HG02870 (cell line): ENCODE results near the gene ZMYND8.

Experiments used
- ATAC-seq: cut with Tn5 transposase; IDR thresholded peaks from one replicate; pipeline ENCODE4 v1.9.1; 2021; ENCODE audit warnings: mild to moderate bottlenecking, moderate library complexity; ENCODE audit not compliant: unreplicated experiment

The ZMYND8 gene

DNA sequence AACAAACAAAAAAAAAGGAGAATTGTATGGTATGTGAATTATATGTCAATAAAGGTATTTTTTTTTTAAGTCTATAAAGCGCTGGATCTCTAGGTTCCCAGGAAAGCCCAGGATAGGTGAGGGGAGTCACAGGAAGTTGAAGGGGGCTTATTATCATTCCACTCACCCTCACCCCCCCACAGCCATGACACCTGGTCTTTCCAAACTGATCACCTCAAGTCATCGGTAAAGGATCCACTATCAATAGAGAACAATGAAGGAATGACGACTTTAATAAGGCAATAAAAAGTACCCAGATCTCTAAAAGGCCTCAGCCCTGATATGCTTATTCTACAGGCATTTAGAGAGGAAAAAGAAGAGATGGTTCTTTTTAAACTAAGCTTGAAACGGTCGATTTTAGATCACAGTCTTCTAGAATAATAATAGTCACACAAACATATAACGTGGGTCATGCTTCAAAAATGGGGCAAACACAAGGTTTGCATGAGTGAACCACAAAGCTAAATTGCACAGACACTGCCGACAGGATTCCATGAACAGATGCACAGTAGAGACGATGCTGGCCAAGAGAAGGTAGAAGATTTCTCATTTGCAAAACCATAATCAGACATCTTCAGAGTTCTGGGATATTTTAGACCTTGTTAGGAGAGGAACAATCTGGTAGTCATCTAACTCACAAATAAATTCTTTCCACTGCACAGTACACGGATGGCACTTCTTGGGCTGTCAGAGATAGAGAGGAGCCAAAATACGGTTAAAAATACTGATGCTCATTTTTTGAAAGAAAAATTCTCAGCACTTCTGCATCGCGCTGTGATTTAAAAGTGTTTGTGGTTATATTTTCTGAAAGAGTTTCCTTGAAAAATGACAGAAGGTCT lies 21.0 kb downstream of the ZMYND8 start:
- ATAC-seq = no peak

DNA sequence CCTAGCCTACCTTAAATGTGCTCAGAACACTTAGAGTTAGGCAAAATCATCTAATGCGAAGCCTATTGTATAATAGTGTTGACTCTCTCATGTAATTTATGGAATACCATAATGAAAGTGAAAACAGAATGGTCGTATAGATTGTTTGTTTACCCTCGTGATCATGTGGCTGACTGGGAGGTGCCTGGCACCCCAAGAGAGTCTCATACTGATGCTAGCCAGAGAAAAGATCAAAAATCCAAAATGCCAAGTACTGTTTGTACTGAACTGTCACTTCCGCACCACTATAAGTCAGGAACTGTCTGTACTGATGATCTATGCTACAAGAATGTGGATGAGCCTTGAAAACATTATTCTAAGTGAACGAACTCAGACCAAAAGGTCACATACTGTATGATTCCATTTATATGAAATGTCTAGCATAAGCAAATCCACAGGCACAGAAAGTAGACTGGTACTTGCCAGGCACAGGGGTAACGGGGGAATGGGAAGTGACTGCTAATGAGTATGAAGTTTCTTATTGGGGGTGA lies 22.4 kb downstream of the ZMYND8 start:
- ATAC-seq = no peak

DNA sequence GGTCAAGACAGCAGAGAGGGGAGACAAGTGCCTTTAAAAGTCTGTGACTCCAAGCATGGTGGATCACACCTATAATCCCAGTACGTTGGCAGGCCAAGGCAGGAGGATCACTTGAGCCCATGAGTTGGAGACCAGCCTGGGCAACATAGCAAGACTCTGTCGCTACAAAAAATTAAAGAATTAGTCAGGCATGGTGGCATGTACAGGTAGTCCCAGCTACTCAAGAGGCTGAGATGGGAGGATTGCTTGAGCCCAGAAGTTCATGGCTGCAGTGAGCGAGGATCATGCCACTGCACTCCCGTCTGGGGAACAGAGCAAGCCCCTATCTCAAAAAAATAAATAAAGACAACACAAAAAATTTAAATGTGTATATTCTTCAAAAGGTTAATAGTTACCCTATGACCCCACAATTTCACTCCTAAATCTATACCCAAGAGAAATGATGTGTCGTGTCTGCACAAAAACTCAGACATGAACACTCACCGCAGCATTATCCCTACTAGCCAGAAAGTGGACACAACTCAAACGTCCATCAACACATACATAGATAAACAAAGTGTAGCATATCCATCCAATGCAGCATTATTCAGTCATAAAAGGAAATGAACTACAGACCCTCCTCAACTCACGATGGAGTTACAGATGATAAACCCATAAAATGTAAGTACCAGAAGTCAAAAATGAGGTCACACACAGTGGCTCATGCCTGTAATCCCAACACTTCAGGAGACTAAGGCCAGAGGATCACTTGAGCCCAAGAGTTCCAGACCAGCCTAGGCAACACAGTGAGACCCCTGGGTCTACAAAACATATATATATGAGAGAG lies 23.9 kb downstream of the ZMYND8 start:
- ATAC-seq = no peak

DNA sequence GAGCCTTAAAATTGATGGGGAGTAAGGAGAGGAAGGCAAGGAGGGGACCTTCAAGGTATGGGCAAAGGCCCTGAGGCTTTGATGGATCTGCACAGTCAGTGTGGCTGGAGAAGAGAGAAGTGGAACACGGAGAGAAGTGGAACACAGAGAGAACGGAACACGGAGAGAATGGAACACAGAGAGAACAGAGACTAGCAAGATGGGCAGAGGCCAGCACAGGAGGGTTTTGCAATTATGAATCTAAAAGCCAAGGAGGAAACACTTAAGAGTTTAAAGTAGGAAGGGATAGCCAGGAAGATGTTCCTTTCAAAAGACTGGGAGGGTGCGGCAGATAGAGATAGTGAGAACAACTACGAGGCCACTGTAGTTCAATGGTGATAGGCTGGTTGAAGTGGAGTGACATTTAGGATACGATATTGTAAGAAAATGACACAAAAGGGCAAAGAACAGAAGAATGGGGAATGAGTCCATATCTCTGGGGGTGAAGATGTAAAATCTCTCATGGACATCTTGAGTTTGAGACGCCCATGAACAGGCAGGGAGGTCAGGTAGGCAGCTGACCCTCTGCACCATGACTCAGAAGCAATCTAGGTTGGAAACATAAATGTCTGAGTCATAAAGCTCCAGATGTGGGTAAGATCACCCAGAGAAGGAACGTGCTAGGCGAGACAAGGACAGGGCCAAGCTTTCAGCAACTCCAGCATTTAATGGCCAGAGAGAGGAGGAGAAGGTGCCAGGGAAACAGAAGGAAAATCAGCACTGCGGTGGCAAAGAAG lies 25.4 kb downstream of the ZMYND8 start:
- ATAC-seq = no peak

DNA sequence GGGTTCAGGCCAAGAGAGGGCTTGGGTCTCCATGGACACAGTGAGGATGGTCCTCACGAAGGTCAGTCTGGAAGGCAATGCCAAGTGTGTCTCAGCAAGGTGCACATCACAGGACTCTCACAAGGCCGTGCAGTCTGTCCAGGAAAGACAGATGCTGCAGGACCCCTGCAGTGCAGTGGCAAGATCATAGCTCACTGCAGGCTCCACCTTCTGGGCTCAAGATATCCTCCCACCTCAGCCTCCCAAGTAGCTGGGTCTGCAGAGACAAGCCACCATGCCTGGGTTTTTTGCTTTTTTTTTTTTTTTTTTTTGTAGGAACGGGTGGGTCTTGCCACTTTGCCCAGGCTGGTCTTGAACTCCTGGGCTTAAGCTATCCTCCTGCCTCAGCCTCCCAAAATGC lies 26.4 kb downstream of the ZMYND8 start:
- no peak for ATAC-seq

DNA sequence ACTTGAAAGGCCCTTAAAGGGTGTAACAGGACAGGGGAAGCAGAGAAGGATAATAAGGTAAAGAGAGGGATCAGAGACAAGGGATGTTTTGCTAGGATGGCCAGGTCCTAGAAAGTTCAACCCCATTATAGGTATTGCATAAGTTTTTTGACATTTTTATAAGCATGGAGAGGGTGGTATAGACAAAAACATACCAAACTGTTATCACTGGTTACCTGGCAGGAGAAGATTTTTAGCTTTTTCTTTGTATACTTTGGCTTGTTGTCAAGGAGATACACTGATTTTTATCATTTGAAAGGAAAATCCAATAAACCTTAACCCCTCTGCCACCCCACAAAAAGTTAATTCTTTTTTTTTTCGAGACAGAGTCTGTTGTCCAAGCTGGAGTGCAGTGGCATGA lies 28.4 kb downstream of the ZMYND8 start:
- no peak for ATAC-seq

DNA sequence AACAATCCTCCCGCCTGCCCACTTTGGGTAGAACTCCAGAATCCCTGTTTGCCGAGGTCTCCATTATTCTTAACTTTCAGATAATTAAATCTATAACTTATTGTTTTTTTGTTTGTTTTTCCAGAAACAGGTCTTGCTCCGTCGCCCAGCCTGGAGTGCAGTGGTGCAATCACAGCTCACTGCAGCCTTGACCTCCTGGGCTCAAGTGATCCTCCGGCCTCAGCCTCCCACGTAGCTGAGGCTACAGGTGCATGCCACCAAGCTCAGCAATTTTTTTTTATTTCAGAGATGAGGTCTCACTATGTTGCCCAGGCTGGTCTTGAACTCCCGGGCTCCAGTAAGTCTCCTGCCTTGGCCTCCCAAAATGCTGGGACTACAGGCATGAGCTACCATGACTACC lies 28.8 kb downstream of the ZMYND8 start:
- ATAC-seq = no peak

DNA sequence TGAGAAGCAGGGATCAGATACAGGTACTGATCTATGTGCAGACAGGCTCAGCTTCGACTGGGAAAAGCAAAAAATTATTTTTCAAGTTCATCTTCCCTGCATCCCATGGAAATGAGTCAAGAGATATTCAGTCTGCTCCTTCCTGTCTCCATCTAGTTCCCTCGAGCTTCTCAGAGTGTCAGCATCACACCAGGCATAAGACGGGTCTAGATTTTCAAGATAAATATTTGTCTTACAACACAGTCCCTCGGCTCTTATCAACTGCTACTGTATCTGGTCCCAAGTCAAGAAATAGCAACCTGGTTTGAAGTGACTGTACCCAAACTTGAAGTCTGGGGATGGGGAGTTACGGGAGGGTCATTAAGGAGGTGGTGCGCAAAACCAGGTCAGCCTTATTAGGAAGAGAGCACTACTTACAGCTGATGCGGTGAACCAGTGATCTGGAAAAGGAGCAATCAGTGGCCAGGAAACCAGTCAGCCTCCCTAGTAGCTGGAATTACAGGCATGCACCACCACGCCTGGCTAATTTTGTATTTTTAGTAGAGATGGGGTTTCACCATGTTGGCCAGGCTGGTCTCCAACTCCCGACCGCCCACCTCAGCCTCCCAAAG lies 29.7 kb downstream of the ZMYND8 start:
- no peak for ATAC-seq

DNA sequence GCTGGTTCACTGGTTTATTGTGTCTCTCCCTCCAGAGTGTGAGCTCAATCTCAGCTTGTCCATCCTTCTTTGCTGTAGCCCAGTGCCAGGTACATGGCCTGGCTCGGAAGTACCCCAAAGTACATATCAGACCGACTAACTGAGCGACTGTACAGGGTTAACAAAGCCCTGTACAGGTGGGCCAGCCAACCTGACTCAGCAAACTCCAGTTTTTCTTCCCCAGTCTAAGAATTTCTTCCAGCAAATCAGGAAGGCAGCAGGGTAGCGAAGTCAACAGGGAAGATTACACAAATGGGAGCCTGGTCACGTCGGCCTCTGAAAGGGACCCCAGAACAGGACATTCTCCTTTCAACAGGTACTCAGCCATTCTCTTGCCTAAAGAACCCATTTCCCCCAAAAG lies 31.3 kb downstream of the ZMYND8 start:
- no peak for ATAC-seq

DNA sequence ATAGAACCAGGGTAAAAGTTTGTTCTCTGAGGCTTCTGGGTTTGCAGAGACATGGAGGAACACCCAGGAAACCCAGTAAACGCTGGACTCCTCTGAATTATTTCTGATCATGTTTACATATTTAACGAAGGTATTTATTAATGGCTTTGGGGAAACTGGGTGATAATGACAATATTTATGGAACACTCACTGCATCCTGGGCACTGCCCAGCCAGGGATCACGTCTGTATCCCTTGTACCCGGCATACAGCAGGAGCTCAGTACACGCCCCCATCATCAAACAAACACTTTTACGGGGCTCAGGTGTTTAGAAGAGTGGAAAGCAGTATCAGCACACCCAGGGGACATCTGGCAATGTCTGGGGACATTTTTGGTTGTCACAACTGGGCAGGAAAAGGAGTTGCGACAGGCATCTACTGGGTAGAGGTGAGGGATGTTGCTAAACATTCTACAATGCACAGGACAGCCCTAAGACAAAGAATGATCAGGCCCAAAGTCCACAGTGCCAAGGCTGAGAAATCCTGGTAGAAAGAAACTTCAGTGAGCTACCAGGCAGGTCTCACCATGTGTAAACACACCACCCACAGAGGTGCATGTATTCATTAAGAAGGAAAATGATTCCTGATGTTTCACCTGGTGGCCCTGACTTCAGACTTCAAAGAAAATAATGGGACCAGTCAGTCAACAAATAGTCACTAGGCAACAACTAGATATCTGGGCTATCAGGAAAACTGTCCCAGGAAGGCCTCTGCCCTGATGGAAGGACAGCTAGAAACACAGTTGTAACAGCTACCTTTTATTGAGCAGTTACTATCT lies 35.3 kb downstream of the ZMYND8 start:
- no peak for ATAC-seq

DNA sequence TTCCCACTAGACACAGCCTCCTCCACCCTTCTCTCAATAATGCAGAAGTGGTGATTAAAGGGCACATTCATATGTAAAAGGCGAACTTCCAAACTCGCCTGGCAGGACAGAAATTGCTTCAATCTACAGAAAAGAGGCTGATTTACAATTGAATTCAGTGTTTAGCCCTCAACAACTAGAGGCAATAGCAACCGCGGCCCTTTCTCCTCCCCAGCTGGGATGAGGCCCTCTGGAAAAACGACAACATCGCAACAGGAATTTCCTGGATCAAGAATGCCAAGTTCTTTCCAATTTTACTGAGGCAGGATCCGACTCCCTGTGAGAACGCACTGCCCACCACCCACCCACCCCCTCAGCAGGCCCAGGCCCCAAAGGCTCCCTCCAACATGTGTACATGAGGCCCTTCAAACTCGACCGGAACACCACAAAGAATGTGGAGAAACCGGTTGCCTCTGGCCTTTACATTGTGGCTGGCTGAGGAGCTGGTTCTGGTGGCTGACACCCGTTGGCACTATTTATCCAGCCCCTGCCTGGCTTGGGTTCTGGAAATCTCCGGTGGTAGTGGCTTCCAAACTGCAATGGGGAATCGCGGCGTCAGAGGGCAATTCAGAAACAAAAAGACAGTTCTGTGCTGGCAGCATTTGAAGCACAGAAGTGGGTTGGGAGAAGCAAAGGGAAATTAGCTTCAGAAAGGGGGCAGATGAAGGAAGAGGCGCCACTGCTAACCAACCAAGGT lies 36.8 kb downstream of the ZMYND8 start:
- ATAC-seq = no peak

DNA sequence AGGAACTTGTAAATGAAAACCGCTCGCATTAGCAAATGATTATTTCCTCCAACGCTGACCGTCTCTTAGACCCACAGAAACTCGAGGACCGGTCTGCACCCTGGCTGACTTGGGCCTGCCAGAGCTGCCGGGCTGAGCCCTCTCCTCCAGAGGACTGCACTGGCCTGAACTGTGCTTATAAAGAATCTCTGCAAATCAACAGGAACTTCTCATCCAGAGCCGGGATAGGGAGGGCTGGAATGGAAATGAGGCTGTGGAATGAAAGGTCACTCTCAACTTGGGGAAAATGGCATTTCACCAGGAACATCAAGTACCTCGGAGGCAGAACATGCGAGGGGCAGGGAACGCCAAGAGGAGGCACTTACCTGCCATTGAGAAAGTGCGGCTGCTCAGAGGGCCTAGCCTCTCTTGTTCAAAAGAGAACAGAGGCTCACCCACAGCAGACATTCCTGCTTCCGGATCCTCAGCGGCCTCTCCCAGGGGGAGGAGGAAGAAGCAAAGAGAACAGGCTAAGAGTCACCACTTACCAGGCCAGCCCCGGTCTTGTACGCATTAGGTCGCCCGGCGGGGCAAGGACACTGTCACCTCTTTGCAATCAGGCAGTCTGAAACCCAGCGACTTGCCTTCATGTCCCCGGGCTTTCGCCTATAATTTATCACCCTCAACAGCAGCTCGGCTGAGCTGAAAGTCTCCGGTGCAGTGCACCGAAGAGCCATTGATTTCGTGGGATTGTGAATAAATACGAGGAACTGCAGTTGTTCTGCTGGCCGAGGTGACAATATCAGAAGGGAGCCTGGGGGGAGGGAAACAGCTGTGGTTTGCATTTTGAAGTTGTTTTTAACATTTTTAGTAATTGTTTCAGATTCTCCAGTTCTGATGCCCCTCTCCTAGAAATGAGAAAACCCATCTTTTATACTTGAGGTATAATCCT lies 37.6 kb downstream of the ZMYND8 start:
- no peak for ATAC-seq

DNA sequence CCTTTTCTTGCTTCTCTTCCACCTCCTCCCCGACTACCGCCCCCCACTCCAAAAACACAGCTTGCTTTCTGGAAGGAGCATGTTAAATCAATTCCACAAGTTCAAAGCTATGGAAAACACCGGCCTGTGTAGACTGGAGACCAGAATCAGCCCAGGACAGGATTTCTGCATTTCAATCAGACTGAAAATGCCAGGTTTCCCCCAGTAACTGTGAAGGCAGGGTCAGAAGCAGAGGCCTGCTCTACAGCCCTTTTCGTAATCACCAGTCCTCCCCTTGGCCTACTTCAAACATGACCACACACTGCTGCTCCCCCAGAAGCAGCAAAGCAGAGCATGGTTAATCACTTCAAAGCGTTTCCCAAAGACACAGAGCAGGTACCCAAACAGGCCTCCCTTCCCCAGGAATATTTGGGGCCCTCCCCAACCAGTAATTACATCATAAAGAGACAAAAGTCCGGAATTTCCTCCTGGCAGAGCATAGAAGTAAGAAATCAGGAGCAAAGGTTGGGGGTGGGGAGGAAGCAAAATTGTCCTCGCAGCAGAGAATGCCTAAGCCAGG lies 38.4 kb downstream of the ZMYND8 start:
- ATAC-seq = no peak

DNA sequence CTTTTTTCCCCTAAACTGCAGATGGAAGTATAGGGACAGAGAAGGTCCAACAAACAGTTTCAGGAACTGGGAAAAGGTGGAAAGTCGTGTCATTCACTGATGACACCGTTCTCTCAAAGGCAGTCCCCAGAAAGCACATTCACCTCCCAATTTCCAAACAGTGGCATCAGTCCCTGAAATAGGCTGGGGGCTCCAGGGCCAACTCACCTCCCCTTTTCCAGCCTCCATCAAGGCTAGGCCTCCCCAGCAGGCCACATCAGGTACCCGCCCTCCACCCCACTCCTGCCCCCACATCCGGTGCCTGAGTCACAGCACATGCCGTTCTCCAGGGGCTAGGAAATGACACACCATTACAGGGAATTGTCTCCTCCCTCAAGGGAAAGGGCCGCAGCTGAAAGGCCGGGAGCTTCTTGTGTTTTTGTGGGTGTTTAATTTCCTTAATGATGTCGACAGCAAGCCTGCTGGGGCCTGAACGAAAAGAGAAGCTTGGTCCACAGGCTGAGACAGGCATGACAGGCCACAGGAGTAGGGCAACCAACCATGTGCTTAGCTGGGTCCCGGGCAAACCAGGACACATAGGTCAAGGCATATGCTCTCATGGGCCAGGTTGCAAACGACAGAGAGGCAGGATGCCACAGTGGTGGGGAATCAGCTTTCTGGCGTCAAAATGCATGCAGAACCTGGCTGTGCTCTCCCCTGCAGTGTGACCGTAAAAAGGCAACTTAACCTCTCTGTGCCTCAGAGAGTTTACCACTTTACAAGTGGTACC lies 39.2 kb downstream of the ZMYND8 start:
- ATAC-seq = no peak

DNA sequence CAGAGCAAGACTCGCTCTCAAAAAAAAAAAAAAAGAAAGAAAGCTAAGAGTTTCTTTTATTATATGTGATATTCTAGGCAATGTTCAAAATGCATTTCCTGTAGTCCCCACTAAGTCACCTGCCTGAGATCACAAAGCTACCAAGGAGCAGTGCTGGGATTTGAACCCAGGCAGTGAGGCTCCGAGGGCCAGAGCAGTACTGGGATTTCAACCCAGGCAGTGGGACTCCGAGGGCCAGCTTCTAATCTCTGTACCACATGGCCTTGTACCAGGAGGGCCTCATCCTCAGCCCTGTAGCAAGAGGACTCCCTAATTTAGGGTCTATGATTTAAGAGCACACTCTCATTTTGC lies 39.7 kb downstream of the ZMYND8 start:
- no peak for ATAC-seq

DNA sequence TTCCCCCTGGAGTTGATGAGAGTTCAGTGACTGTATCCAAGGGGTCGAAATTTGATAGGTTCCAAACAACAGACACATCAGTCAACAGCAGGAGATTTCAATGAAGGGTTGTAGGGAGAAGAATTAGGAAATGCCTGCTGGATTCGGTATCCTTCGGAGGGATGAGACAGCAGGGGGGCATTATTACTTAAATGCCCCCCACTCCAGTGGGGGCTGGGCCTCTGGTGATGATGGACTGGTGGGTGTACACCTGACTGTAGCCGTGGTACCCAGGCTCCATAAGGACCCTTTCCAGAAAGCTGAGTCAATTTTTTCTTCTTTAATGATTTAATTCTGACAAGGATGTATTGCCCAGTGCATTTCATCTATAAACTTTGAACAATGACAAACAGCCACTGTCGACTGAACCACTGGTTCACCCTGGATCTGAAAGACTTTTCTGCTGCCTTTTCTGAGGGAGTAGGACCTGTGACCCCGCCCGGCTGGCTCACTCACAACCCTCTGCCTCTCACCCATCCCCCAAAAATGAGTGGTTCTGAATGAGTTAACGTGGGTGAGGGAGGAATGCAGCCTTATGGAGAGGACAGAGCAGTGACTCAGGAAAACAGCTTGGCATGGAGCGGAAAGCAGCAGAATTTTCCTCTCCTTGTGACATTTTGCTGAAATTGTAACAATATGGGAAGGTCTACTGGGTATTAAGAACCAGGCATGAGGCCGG lies 41.0 kb downstream of the ZMYND8 start:
- ATAC-seq = no peak
